ENCODE data around the gene SMIM44.
A peak's percentile ranks its signal among the peaks of the same experiment; 100 is the strongest.
"Not testable (repeated sequence)": the region's sequence is repeated elsewhere in the genome, so short reads cannot be mapped to it uniquely, and the experiment has no call there.

SMIM44 gene

DNA sequence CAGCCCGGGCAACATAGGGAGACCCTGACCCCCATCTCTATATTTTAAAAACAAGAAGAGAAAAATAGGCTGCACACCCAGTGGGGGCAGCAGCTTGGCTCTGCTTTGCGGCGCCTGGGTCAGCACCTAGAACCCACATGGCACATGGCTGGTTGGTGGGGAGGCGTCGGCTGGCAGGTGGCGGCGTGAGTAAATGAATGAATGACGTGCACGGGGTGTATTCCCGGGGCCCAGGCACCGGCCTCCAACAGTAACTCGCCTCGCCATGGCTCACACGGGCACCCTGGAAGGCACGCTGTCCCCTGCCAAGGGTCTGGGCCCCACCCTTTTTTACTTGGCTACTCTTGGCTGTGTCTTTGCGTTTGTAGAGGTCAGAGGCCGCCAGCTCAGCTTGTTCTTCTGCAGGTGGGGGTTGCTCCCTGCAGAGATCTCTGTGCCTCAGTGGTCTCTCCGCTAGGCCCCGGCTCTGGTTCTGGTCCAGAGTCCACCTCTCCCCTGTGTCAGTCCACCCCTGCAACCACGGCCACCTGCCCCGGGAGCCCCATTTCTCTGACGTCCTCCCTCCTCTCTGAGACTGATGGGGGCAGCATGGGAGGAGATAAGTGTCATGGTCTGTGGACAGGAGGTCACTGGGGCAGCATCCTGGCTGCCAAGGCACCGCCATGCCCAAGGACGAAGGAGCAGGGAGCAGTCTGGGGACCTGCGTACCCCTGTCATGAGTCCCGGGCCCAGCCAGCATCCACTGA, 28.4 kb upstream of the SMIM44 start:
- no peaks in the 10 kb centered on the region for H3K9me3 Mint-ChIP-seq
- H3K36me3 Mint-ChIP-seq (ENCODE audit: low read depth): peaks cover 87% of the 10 kb centered on the region
- no peaks in the 10 kb centered on the region for H3K27me3 Mint-ChIP-seq
- no peak overlapping the region for H3K4me3 Mint-ChIP-seq
- H3K4me1 Mint-ChIP-seq (ENCODE audit: low read depth): peaks cover 77% of the 10 kb centered on the region
- intact Hi-C loops (cut with micrococcal nuclease): no loop called here
- H3K27ac Mint-ChIP-seq: no peak overlapping the region

DNA sequence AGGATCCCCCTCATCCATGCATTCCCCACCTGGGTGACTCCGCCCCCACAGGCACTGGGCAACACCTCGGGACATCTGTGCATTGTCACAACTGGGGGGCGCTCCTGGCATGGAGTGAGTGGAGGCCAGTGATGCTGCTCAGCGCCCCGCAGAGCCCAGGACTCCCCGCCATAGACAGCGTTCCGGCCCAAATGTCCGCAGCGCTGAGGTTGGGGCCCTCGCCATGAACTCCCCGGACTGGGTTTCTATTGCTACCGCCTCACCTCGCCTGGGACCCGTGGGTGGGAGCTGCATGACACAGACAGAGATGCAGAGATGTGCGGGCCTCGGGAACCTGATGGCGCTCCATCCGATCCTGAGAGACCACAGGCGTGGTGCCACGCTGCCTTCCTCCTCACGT, 27.5 kb upstream of the SMIM44 start:
- Mint-ChIP-seq H3K9me3 (no peaks in the 10 kb centered on the region), H3K27ac (no peak overlapping the region), H3K27me3 (no peaks in the 10 kb centered on the region), H3K4me1 (ENCODE audit: low read depth) (peaks cover 70% of the 10 kb centered on the region), H3K4me3 (no peak overlapping the region), H3K36me3 (ENCODE audit: low read depth) (peaks cover 82% of the 10 kb centered on the region)
- intact Hi-C loops (cut with micrococcal nuclease): no loop called here

DNA sequence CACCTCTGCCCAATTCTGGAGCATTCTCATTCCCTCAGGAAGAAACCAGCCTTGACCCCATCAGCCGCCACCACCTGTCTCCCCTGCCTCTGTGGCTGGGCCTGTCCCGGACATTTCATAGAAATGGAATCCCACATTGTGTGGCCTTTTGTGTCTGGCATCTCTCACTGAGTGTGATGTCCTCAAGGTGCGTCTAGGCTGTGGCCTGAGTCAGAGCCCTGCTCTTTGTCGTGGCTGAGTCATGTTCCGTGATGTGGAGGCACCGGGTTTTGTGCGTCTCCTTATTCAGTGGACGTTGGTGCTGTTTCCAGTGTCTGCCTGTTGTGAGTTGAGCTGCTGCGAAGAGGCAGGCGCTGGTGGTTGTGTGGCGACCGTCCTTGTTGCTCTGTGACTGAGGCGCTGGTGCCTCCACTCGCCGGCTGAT, 26.3 kb upstream of the SMIM44 start:
- Mint-ChIP-seq H3K9me3 (no peaks in the 10 kb centered on the region), H3K36me3 (ENCODE audit: low read depth) (peaks cover 76% of the 10 kb centered on the region), H3K4me3 (no peak overlapping the region), H3K27ac (peak overlapping the region; percentile 21), H3K27me3 (no peaks in the 10 kb centered on the region), H3K4me1 (ENCODE audit: low read depth) (peaks cover 74% of the 10 kb centered on the region)
- intact Hi-C loops (cut with micrococcal nuclease): no loop called here

DNA sequence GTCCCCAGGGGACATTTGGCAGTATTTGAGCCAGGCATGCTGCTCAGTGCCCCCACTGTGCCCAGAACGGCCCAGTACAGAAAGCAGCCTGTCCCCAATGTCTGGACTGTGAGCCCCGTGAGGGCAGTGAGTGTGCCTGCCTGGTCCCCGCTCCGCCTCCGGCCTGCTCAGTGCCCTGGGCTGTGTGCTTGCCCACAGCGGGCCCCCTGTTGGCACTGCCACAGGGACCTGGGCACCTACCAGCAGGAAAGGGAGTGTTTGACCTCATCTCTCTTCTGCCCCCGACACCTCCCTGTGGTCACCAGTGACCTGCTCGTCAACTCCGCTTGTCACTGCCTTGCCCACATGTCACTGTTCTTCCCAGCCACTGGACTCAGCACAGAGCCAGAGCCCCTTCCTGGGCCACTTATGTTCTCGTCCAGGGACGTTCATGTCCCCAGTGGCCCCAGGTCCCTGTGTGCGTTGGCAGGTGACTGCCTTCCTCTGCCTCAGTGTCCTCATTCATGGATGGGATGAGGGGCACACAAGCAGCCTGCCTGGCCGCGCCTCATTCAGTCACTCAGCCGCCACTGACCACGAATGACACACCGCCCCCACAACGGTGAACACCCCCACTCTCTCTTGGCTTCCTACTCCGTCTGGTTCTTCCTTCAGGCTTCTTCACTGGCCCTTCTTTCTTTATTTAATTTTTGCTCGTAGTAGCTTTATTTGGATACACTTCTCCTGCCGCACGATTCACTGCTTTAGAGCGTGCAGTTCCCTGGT, 25.7 kb upstream of the SMIM44 start:
- intact Hi-C loops (cut with micrococcal nuclease): no loop called here
- peaks cover 71% of the 10 kb centered on the region for H3K4me1 Mint-ChIP-seq (ENCODE audit: low read depth)
- H3K27me3 Mint-ChIP-seq: no peaks in the 10 kb centered on the region
- H3K27ac Mint-ChIP-seq: peak overlapping the region; percentile 21
- H3K36me3 Mint-ChIP-seq (ENCODE audit: low read depth): peaks cover 70% of the 10 kb centered on the region
- H3K9me3 Mint-ChIP-seq: no peaks in the 10 kb centered on the region
- no peak overlapping the region for H3K4me3 Mint-ChIP-seq

DNA sequence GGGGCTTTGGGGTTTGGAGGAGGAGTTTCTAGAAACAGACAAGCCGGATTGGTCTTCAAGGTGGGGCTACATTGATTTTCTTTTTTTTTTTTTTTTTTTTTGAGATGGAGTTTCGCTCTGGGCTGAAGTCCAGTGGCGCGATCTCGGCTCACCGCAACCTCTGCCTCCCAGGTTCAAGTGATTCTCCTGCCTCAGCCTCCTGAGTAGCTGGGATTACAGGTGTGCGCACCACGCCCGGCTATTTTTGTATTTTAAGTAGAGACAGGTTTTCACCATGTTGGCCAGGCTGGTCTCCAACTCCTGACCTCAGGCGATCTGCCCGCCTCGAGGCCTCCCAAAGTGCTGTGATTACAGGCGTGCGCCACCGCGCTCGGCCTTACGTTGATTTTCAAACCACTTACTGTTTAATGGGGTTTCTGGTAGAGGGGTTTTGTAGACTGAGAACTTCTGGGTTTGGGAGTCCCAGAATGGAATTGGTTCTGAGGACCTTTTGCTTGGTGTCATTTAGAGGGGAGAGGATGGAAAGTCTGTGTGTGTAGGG, 24.9 kb upstream of the SMIM44 start:
- peaks cover 62% of the 10 kb centered on the region for H3K36me3 Mint-ChIP-seq (ENCODE audit: low read depth)
- H3K4me3 Mint-ChIP-seq; H3K9me3 Mint-ChIP-seq; H3K27ac Mint-ChIP-seq; intact Hi-C loops (cut with micrococcal nuclease); H3K27me3 Mint-ChIP-seq: not testable (repeated sequence)
- H3K4me1 Mint-ChIP-seq (ENCODE audit: low read depth): peaks cover 63% of the 10 kb centered on the region

DNA sequence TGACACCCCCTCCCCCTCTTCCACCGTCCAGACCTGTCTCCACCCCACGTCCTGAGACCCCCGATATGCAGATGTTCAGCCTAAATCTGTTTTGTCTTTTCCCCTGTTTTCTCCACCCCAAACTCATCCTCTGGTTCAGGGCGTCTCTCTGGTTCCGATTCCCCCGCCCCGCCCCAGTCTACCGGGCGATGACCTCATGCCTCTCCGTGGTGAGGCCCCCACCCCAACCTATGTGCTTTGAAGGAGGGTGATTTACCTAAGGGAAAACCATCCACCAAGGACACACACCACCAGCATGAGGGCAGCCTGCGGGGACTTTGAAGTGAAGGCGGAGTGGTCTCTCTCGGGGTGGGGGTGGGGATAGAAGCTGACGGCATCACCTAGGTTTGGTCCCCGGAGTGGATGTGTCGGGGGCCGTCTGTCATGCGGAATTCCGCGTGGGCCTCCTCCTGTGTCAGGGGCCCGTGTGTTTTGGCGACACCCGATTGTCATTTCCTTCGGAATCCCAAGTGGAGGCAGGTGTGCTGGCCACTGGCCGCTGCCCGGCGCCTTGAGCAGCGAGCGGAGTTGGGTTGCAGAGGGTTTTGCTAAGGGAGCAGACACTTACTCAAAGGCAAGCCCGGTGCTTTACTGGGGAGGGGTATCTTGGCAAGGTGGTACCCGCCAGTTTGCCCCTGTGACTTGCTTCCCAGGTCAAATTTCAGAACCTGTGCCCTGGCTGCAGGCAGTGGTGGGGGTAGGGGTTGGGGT, 24.3 kb upstream of the SMIM44 start:
- Mint-ChIP-seq H3K9me3 (no peaks in the 10 kb centered on the region), H3K27me3 (no peaks in the 10 kb centered on the region), H3K36me3 (ENCODE audit: low read depth) (peaks cover 60% of the 10 kb centered on the region), H3K4me1 (ENCODE audit: low read depth) (peaks cover 62% of the 10 kb centered on the region), H3K4me3 (peak overlapping the region; percentile 99), H3K27ac (peak overlapping the region; percentile 95)
- intact Hi-C loops (cut with micrococcal nuclease): loop anchor here (2.0 kb wide), 1 partner anchor 65 kb away; the partner anchor contains the start of gene HMG20B

DNA sequence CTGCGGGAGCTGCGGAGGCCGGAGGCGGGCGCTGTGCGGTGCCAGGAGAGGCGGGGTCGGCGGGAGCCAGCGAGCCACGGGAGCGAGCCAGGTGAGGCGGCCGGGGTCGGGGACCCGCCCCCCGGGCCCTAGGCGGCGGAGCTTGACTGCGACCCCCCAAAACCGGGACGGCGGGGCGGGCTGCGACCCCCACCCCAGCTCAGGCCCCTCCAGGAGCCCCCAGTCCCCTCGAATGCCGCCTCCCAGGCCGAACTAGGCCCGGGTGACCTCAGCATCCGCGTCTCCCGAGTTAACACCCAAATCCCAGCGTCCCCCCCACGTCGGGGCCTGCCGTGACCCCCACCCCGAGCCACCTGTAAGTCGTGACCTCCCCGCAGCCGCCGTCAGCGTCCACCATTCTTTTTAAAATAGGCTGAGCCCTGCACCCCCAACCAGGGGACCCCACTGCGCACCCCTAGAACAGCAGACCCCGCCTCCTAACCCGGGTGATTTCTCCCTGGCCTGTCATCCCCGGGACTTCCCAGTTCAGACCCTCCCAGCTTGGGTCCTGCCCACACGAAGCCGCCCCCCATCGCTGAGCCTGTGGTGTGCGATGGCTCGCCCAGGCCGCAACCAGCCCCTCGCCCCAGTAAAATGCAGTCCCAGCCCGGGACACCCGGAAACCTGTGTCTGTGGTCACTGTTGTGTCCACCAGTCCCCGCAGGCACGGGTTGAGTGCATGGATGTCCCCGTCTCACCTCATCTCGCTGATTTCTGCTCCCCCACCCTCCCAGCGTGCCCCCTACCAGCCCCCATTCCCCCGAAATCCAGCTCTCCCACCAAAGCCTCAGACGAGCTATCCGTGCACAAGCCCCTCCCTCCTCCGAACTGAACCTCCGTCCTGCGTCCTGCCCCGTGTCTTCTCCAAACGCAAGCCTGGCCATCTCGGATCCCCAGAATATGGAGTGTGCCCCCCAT, 23.4 kb upstream of the SMIM44 start:
- H3K36me3 Mint-ChIP-seq (ENCODE audit: low read depth): peaks cover 51% of the 10 kb centered on the region
- peak overlapping the region; percentile 99 for H3K4me3 Mint-ChIP-seq
- H3K27me3 Mint-ChIP-seq: no peaks in the 10 kb centered on the region
- peaks cover 57% of the 10 kb centered on the region for H3K4me1 Mint-ChIP-seq (ENCODE audit: low read depth)
- H3K27ac Mint-ChIP-seq: peak overlapping the region; percentile 95
- intact Hi-C loops (cut with micrococcal nuclease): loop anchor here (2.0 kb wide), 1 partner anchor 66 kb away; the partner anchor contains the start of gene HMG20B
- no peaks in the 10 kb centered on the region for H3K9me3 Mint-ChIP-seq

DNA sequence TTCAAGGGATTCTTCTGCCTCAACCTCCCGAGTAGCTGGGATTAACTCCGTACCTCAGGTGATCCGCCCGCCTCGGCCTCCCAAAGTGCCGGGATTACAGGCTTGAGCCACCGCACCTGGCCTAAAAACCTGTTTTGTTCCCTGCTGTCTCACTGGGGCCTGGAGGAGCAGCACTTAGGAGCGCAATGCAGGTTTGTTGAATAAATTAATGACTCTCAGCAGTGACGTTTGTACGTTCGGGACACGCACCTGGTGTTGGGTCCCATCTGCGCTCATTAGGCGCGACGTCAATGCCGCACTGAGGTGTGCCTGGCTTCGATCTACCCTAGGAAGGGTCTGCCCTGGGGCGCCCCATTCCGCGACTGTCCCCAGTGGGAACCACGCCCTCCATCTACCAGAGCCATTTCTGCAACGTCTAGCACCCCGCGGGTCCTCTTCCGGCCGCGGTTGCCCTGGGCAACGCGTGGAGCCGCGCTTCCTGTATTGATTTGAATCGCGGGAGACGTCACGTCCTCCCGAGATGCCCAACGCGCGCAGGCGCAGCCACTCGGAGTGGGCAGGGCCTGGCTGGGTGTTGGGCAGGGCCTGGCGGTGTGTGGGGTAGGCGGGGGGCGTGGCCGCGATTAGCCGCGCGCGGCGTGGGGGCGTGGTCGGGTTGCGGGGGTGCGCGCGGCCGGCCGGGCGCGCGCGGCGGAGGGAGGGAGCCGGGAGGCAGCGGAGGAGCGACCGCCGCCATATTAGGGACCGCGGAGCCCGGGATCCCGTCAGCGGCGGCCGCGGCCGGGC, 22.6 kb upstream of the SMIM44 start, which contains the start of gene FZR1:
Gene FZR1 (plus strand): TSS at position 714 of the 786 bp plus-strand sequence. CDS start 16,679 bp downstream, outside the sequence.
- Mint-ChIP-seq H3K4me1 (ENCODE audit: low read depth) (peaks cover 55% of the 10 kb centered on the region), H3K9me3 (no peaks in the 10 kb centered on the region), H3K27me3 (no peaks in the 10 kb centered on the region), H3K36me3 (ENCODE audit: low read depth) (peaks cover 42% of the 10 kb centered on the region), H3K4me3 (peak within 1 kb of the TSS; percentile 99), H3K27ac (peak within 1 kb of the TSS; percentile 95)
- intact Hi-C loops (cut with micrococcal nuclease): loop anchor here (2.0 kb wide), 1 partner anchor 67 kb away; the partner anchor contains the start of gene HMG20B

DNA sequence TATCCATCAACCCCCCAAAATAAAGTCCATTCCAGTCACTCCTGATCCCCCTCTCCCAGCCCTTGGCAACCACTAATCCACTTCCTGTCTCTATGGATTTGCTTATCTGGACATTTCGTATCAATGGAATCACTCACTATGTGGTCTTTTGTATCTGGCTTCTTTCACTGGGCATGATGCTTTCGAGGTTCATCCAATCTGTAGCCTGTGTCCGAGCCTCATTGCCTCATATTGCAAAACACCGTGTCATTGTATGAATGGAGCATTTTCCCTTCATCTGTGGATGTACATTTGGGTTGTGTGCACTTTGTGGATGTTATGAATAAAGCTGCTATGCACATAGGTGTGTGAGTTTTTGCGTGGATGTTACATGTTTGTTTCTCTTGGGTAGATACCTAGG, 21.5 kb upstream of the SMIM44 start:
- H3K36me3 Mint-ChIP-seq (ENCODE audit: low read depth): peaks cover 39% of the 10 kb centered on the region
- H3K4me3 Mint-ChIP-seq: no peak overlapping the region
- intact Hi-C loops (cut with micrococcal nuclease): no loop called here
- H3K9me3 Mint-ChIP-seq: no peaks in the 10 kb centered on the region
- H3K27ac Mint-ChIP-seq: peak overlapping the region; percentile 95
- no peaks in the 10 kb centered on the region for H3K27me3 Mint-ChIP-seq
- H3K4me1 Mint-ChIP-seq (ENCODE audit: low read depth): peaks cover 51% of the 10 kb centered on the region

DNA sequence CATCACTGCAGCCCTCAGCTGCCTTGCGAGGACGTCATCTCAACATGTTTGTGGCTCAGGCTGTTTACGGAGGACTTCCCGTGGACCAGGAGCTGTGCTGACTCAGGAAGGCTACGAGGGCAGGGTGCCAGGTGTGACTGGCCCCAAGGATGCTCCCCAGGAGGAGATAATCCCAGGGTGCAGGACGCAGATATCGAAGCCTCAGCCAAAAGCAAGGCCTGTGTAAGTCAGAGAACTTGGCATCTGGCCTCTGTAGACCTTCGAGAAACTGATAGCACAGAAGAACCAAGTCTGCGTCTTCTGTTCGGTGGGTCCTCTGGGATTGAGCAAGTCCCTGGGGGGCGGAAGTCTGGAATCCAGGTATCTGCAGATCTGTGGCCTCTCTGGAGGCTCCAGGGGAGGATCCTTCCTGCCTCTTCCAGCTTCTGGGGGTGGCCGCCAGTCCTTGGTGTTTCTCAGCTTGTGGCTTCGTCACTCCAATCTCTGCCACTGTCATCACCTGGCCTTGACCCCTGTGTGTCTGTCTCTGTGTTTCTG, 19.9 kb upstream of the SMIM44 start:
- Mint-ChIP-seq H3K9me3 (no peaks in the 10 kb centered on the region), H3K36me3 (ENCODE audit: low read depth) (peaks cover 31% of the 10 kb centered on the region), H3K4me3 (no peak overlapping the region), H3K27me3 (no peaks in the 10 kb centered on the region), H3K4me1 (ENCODE audit: low read depth) (peaks cover 48% of the 10 kb centered on the region), H3K27ac (peak overlapping the region; percentile 45)
- intact Hi-C loops (cut with micrococcal nuclease): no loop called here

DNA sequence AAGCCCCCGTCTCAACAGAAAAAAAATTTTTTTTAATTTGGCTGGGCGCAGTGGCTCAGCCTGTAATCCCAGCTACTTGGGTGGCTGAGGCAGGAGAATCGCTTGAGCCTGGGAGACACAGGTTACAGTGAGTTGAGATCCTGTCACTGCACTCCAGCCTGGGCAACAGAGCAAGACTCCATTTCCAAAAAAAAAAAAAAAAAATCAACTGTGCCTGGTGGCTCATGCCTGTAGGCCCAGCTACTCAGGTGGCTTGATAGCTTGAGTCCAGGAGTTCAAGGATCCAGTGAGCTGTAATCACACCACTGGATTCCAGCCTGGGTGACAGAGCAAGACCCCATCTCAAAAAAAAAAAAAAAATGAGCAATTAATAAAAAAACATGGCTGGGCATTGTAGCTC, 18.5 kb upstream of the SMIM44 start:
- Mint-ChIP-seq H3K4me1 (ENCODE audit: low read depth) (peaks cover 40% of the 10 kb centered on the region), H3K4me3 (no peak overlapping the region), H3K27me3 (no peaks in the 10 kb centered on the region), H3K27ac (no peak overlapping the region), H3K36me3 (ENCODE audit: low read depth) (peaks cover 31% of the 10 kb centered on the region), H3K9me3 (no peaks in the 10 kb centered on the region)
- intact Hi-C loops (cut with micrococcal nuclease): no loop called here

Measured in dendritic cell treated with granulocyte-macrophage colony-stimulating factor and Interleukin-4, amounts not matched to agents 40 ng/mL and 50 ng/mL, for 4 days (primary cell).